ENCODE measurements around the gene TNF.

TNF gene

DNA sequence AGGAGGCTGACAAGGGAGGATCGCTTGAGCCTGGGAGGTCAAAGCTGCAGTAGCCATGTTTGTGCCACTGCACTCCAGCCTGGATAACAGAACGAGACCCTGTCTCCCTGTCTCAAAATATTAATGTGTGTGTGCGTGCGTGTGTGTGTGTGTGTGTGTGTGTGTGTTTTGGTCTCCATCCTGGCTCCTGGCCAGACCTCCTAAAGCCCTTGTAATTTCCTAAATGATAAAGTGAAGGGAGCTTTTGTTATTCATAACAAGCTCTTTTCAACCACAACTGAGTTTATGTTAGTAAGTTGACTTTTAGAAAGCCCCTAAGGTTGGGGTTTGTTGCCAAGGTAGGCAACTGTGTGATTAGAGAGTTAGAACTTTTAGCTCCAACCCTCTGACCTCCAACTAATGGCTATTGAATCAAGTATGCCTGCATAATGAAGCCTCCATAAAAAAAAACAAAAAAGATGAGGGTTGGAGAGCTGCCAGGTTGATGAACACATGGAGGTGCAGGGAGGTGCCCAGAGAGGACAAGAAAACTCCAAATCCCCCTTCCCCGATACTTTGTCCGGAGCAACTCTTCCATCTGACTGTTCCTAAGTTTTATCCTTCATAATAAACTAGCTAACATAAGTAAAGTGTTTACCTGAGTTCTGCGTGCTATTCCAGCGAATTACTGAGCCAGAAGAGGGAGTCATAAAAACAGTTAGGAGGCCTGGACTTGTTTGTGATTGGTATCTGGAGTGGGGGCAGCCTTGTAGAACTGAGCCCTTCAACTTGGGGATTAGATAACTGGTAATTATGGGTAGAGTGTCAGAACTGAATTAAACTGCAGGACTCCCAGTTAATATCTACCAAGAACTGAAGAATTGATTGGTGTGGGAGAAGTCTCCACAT, 34.4 kb downstream of the TNF start:
- Mint-ChIP-seq H3K9me3 (no peaks in the 10 kb centered on the region), H3K4me1 (ENCODE audit: low read depth) (peaks cover 37% of the 10 kb centered on the region), H3K27me3 (no peaks in the 10 kb centered on the region), H3K36me3 (ENCODE audit: low read depth) (peaks cover 2% of the 10 kb centered on the region), H3K4me3 (no peak overlapping the region), H3K27ac (peak overlapping the region; percentile 32)
- intact Hi-C loops (cut with micrococcal nuclease), result no loop called here

DNA sequence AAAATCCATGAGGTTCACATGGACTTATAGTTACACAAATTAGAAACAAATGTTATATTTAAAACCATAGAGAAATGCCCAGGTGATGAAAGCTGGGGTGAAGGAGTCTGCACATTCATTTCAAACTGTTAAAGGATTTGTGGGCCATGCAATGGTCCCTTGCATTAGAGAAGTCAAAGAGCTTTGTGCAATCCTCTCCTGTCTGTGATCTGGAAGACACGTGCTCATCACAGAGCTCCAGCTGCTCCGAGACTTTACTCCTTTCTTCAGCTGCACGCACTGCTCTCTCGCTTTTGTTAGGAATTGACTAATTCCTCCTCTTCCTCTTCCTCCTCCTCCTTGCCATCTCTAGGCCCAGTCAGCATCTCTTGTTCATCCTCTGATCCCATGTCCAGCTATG, 35.6 kb downstream of the TNF start:
- Mint-ChIP-seq H3K27me3 (no peaks in the 10 kb centered on the region), H3K4me3 (no peak overlapping the region), H3K4me1 (ENCODE audit: low read depth) (peaks cover 47% of the 10 kb centered on the region), H3K9me3 (no peaks in the 10 kb centered on the region), H3K27ac (peak overlapping the region; percentile 23), H3K36me3 (ENCODE audit: low read depth) (peaks cover 14% of the 10 kb centered on the region)
- intact Hi-C loops (cut with micrococcal nuclease), result no loop called here

DNA sequence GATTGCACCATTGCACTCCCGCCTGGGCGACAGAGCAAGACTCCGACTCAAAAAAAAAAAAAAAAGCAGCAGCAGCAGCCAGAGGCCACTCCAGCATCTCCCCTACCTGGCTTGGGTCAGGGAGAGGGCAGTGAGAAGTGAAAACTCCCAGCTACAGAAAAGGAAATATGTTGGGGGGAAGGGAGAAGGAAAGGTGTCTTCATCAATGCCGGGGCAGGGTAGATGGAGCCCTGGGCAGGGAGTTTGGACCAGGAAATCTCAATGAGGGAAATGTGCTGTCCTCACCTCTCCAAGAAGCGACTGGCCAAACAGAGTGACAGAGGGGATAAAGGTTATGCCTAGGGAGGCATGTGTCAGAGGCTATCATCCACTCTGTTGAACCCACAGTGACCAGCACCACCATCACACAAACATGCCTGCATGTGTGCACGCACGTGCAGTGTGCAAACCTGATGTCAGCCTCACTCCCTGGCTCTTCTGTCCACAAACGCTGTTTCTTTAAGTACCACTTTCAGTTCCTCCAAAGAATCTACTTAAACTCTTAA, 38.8 kb downstream of the TNF start:
- no peaks in the 10 kb centered on the region for H3K27me3 Mint-ChIP-seq
- peak overlapping the region; percentile 95 for H3K27ac Mint-ChIP-seq

DNA sequence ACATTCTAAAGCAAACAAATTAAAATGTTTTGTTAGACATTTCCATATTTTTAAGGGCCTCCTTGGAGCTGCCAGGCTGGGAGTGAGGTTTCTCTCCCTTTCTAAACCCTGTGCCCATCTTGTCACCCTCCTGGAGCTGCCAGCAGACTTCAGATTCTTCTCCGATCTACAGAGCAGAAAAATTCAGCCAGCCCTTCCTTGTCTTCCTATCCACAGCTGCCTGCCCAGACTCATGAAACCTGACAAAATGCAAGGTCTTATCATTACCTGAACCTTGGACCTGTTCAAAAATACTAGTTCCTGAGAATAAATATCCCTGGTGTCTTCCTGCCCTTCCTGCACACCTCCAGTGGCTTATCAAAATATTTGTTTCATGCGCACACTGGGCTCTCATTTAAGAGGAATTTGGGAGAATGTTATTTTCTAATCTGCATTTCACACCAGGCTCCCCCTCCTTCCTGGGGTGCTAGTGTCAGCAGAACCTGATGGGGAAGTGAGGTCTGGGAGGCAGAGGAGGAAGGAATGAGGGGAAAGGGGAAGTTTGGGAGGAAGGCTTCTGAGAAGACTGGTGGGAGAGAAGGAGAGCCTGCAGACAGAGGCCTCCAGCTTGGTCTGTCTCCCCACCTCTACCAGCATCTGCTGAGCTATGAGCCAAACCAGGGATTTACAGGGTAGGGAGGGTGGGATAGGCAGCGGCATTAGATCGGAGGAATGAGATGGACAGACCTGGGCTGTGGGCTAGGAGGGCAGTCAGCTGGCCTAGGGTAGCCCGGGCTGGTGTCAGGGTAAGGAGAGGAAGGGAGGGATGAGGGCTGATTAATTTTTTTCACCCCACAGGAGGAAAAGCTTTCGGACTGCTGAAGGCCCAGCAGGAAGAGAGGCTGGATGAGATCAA, 39.6 kb downstream of the TNF start, which contains the start of gene AIF1:
Gene AIF1 (plus strand): TSS at position 551 of the 895 bp plus-strand sequence. CDS start 96 bp downstream, at position 647.
- Mint-ChIP-seq H3K27me3 (no peaks in the 10 kb centered on the region), H3K9me3 (no peaks in the 10 kb centered on the region), H3K27ac (peak within 1 kb of the TSS; percentile 95), H3K4me1 (ENCODE audit: low read depth) (peaks cover 76% of the 10 kb centered on the region), H3K4me3 (peak within 1 kb of the TSS; percentile 98), H3K36me3 (ENCODE audit: low read depth) (peaks cover 44% of the 10 kb centered on the region)
- intact Hi-C loops (cut with micrococcal nuclease), result no loop called here

More for the DNA sequence above, 38.8 kb downstream of the TNF start:
- intact Hi-C loops (cut with micrococcal nuclease), result no loop called here
- Mint-ChIP-seq H3K4me3 (peak overlapping the region; percentile 98), H3K9me3 (no peaks in the 10 kb centered on the region), H3K4me1 (ENCODE audit: low read depth) (peaks cover 76% of the 10 kb centered on the region), H3K36me3 (ENCODE audit: low read depth) (peaks cover 43% of the 10 kb centered on the region)

DNA sequence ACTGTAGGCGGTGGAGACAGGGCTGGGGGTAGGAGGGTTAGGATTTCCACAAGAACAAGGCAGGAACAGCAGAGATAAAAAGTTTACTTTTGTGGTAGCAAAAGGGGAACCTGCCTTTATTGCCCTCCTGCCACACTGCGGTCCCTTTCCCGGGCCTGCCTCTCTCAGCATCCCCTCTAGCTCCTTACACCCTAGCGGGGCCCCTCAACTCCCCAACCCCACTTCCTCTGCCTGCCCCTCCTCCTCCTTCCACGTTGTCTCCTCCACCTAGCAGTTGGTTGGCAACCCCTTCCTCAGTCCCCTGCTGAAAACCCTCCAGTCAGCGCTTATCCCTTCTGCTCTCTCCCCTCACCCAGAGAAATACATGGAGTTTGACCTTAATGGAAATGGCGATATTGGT, 40.4 kb downstream of the TNF start:
- peaks cover 67% of the 10 kb centered on the region for H3K4me1 Mint-ChIP-seq (ENCODE audit: low read depth)
- H3K9me3 Mint-ChIP-seq, result no peaks in the 10 kb centered on the region
- H3K27ac Mint-ChIP-seq, result peak overlapping the region; percentile 95
- intact Hi-C loops (cut with micrococcal nuclease), result no loop called here
- H3K27me3 Mint-ChIP-seq, result no peaks in the 10 kb centered on the region
- H3K4me3 Mint-ChIP-seq, result peak overlapping the region; percentile 98
- peaks cover 52% of the 10 kb centered on the region for H3K36me3 Mint-ChIP-seq (ENCODE audit: low read depth)

DNA sequence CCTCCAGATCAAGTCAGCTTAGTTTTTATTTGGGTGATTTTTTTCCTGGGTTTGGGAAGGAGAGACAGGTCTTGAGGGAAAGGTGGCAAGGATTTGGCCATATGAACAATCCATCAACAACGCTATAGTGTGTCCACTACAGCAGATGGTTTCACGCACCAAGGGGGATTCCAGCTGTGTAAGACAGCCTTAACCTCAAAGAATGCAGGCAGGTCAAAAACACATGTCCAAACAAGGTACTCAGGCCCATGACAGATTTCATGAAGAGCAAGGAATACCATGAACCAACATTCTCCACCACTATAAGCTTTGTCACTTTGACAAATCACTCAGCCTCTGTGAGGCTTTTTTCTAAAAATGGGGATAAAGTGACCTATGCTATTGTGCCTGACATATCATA, 41.6 kb downstream of the TNF start:
- Mint-ChIP-seq H3K9me3 (no peaks in the 10 kb centered on the region), H3K27ac (peak overlapping the region; percentile 95), H3K4me1 (ENCODE audit: low read depth) (peaks cover 65% of the 10 kb centered on the region), H3K36me3 (ENCODE audit: low read depth) (peaks cover 63% of the 10 kb centered on the region), H3K4me3 (peak overlapping the region; percentile 98), H3K27me3 (no peaks in the 10 kb centered on the region)
- intact Hi-C loops (cut with micrococcal nuclease), result no loop called here

DNA sequence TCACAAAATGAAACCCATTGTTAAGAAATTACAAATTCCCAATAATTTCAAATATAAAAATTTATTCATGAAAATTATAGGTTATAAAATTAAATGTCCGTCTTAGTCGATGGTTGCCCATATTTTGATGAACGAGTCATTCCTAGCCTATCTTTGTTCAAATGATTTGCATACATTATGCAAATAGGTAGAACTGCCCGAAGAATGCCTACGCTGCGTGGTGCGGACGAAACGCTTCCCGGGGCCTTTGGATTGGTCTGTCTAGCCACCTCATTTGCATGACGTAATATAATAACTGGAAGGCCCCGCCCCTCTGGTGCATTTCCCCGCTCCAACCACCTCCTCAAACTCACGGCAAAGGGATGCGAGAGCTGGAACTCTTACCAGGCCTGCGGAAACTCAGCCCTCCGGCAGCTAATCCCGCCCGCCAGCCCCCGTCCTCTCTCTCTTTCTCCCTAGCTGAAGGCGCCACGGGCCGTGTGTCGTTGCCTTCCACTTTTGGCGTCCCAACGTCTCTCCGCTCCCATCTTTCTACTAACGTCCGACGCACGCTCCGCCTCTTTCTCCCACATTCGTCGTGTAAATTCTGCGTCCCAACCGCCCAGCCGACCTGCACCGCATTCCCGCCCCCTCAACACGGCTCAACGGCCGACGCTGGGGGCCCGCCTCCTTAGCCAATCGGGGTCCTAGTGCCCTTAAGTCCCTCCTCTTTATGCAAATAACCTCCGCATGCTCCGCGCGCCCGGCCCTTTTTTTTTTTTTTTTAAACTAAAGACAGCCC, 44.6 kb downstream of the TNF start:
- intact Hi-C loops (cut with micrococcal nuclease), result loop anchor here (1.0 to 5.0 kb wide), 2 partner anchors 32 to 47 kb away; partner anchors contain the start of genes BAG6, CSNK2B and LY6G5B
- H3K4me3 Mint-ChIP-seq, result peak overlapping the region; percentile 93
- H3K27me3 Mint-ChIP-seq, result no peaks in the 10 kb centered on the region
- H3K4me1 Mint-ChIP-seq (ENCODE audit: low read depth), result peaks cover 58% of the 10 kb centered on the region
- H3K9me3 Mint-ChIP-seq, result no peaks in the 10 kb centered on the region
- peaks cover 84% of the 10 kb centered on the region for H3K36me3 Mint-ChIP-seq (ENCODE audit: low read depth)
- H3K27ac Mint-ChIP-seq, result peak overlapping the region; percentile 96

DNA sequence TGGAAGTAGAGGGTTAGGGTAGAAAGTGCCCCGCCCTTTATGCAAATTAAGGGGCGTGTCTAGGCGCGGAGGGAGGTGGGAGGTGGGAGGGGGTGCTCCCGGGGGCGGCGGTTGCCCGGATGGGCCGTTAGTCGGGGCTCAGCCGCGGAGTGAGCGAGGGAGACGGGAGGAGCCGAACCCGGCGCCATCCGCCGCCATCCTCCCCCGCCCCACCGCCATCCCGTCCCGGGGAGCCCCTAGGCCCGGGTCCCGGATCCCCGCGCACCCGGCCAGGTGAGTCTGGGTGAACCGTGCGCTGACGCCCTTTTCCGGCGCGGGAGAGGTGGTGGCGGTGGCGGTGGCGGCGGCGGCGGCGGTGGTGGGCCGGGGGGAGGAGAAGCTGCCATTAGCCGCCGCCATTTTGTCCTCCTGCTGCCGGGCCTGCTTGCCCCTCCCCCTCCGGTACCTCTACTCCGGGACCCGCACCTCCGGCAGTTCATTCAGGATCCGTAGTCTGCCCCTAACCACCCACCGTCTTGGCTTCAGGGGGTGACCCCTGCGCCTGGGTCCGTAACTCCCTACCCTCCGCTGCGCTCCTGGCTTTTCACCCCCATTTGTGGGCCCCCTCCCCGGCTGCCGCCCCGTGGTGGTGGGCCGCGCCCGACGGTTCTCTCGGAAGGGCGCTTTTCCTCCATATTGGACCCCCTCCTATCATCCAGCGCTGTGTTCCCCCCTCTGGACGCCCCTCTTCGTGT, 45.4 kb downstream of the TNF start, which contains the start of gene PRRC2A:
Gene PRRC2A (plus strand): TSS at position 130 of the 734 bp plus-strand sequence. CDS start 2,075 bp downstream, outside the sequence.
- peaks cover 52% of the 10 kb centered on the region for H3K4me1 Mint-ChIP-seq (ENCODE audit: low read depth)
- H3K4me3 Mint-ChIP-seq, result peak within 1 kb of the TSS; percentile 93
- H3K9me3 Mint-ChIP-seq, result no peaks in the 10 kb centered on the region
- H3K36me3 Mint-ChIP-seq (ENCODE audit: low read depth), result peaks cover 84% of the 10 kb centered on the region
- no peaks in the 10 kb centered on the region for H3K27me3 Mint-ChIP-seq
- H3K27ac Mint-ChIP-seq, result peak within 1 kb of the TSS; percentile 96
- intact Hi-C loops (cut with micrococcal nuclease), result loop anchor here (1.0 to 5.0 kb wide), 2 partner anchors 32 to 47 kb away; partner anchors contain the start of genes BAG6, CSNK2B and LY6G5B

DNA sequence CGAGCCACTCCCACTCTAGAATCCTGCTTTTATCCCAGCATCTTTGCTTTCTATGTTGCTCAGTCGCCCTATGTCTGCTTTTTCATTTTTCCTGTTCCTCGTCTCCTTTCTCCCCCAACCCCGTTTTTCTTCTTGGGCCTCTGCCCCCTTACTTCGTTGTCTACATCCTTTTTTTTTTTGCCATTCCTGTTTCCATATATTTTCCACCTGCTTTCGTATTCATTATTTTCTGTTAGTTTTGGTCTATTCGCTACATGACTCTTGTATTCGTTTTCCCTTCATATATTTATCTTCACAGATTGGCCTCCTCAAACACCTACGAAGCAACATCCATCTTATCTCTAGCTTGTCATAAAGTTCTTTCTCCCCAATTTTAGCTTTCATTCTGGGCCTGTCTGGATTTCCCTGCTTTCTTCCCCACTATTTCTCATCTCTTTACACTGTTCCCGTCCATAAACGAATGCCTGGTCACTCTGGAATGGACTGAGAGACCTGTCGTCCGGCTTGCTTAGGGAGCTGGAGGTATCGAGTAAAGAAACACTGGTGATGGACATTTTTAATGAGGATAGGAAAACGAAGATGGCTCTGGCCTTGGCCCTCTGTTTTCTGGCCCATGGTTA, 46.1 kb downstream of the TNF start:
- Mint-ChIP-seq H3K36me3 (ENCODE audit: low read depth) (peaks cover 84% of the 10 kb centered on the region), H3K27ac (peak overlapping the region; percentile 96), H3K9me3 (no peaks in the 10 kb centered on the region), H3K4me3 (peak overlapping the region; percentile 93), H3K27me3 (no peaks in the 10 kb centered on the region), H3K4me1 (ENCODE audit: low read depth) (peaks cover 45% of the 10 kb centered on the region)
- intact Hi-C loops (cut with micrococcal nuclease), result loop anchor here (5.0 kb wide), 1 partner anchor 46 kb away; the partner anchor contains the start of genes CSNK2B and LY6G5B

DNA sequence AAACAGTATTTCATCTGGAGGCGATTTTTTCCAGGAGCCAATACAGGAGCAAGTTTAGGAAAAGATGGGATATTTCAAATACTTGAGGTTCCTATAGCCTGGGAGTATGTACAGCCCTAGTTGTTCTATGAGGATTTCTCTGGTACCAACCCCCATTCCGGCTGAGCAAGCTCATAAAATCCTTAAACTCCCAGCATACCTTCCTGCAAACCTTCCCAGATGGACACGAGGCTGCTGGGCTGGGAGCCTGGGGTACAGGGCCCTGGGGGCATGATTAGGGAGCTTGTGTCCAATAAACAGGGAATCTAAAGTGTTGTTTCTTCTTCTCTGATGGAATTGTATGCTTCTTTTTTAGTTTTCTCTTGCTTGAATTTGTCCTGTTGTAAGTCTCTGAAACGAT, 46.6 kb downstream of the TNF start:
- Mint-ChIP-seq H3K4me3 (peak overlapping the region; percentile 93), H3K4me1 (ENCODE audit: low read depth) (peaks cover 40% of the 10 kb centered on the region), H3K36me3 (ENCODE audit: low read depth) (peaks cover 84% of the 10 kb centered on the region), H3K27ac (peak overlapping the region; percentile 96), H3K27me3 (no peaks in the 10 kb centered on the region), H3K9me3 (no peaks in the 10 kb centered on the region)
- intact Hi-C loops (cut with micrococcal nuclease), result loop anchor here (5.0 kb wide), 1 partner anchor 45 kb away; the partner anchor contains the start of genes CSNK2B and LY6G5B

DNA sequence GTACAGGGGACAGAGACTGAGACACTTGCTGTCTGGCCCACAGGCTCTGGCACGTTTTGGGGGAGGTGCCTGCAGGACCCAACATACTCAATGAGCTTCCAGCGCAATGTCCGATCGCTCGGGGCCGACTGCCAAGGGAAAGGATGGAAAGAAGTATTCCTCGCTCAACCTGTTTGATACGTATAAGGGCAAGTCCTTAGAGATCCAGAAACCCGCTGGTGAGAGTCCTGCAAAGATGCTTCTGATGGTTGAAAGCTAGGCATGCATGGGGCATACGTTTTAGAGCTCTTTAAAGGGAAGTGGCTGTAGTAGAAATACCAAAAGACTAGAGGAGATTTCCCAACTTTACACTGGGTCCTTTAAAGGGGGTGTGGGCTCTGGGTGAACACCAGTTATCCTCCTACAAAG, 47.3 kb downstream of the TNF start:
- H3K27me3 Mint-ChIP-seq, result no peaks in the 10 kb centered on the region
- H3K4me1 Mint-ChIP-seq (ENCODE audit: low read depth), result peaks cover 41% of the 10 kb centered on the region
- peak overlapping the region; percentile 54 for H3K4me3 Mint-ChIP-seq
- no peaks in the 10 kb centered on the region for H3K9me3 Mint-ChIP-seq
- H3K36me3 Mint-ChIP-seq (ENCODE audit: low read depth), result peaks cover 84% of the 10 kb centered on the region
- peak overlapping the region; percentile 96 for H3K27ac Mint-ChIP-seq
- intact Hi-C loops (cut with micrococcal nuclease), result loop anchor here (5.0 kb wide), 1 partner anchor 45 kb away; the partner anchor contains the start of genes CSNK2B and LY6G5B

DNA sequence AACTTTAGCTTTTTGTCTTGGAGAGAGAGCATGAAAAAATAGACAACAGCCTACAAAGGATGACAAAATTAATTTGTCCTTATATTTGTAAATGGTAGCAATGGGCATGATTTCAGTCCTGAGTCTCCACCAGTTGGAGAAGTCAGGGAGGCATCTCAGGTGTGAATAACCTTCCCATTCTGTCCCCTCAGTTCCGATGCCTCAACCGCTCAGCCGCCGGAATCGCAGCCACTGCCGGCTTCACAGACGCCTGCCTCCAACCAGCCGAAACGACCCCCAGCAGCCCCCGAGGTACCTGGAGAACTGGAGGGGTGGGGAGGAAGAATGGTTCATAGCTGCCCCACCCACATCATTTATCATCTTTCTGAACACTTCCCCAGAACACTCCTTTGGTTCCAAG, 48.7 kb downstream of the TNF start:
- intact Hi-C loops (cut with micrococcal nuclease), result loop anchor here (5.0 kb wide), 1 partner anchor 43 kb away; the partner anchor contains the start of genes CSNK2B and LY6G5B
- Mint-ChIP-seq H3K9me3 (no peaks in the 10 kb centered on the region), H3K27me3 (no peaks in the 10 kb centered on the region), H3K4me1 (ENCODE audit: low read depth) (peaks cover 29% of the 10 kb centered on the region), H3K4me3 (no peak overlapping the region), H3K36me3 (ENCODE audit: low read depth) (peaks cover 87% of the 10 kb centered on the region), H3K27ac (no peak overlapping the region)
